H9 (cell line): ENCODE data around the gene IL1RAPL2. TPM values are rescaled to one million over a fixed set of nuclear protein-coding genes. Genes with fewer than 3 reads are reported as not detected.
A peak's percentile ranks its signal among the peaks of the same experiment; 100 is the strongest.

Experiments used
- DNase-seq: peaks from one replicate; pipeline ENCODE4 v3.0.0-alpha.2; 2017
- H2AFZ ChIP-seq: one replicate; pipeline ENCODE4 v1.6.1; 2013; ENCODE audit warnings: mild to moderate bottlenecking, low read length, control low read depth, moderate library complexity
- H2AK5ac ChIP-seq: 2 replicates; pipeline ENCODE4 v1.6.1; 2013; ENCODE audit warnings: low read length, control low read depth, mixed read lengths; ENCODE audit not compliant: insufficient read length
- H2BK120ac ChIP-seq: one replicate; pipeline ENCODE4 v1.6.1; 2013; ENCODE audit warnings: low read depth, mild to moderate bottlenecking, low read length, control low read depth, inconsistent platforms; ENCODE audit not compliant: poor library complexity, severe bottlenecking
- H2BK12ac ChIP-seq: 2 replicates; pipeline ENCODE4 v1.6.1; 2013; ENCODE audit warnings: low read length, control low read depth, mixed read lengths, low read depth; ENCODE audit not compliant: insufficient read length
- H2BK15ac ChIP-seq: 2 replicates; pipeline ENCODE4 v1.6.1; 2013; ENCODE audit warnings: low read depth, low read length, control low read depth
- H2BK20ac ChIP-seq: one replicate; pipeline ENCODE4 v1.6.1; 2013; ENCODE audit warnings: low read depth, mild to moderate bottlenecking, low read length, control low read depth, inconsistent platforms; ENCODE audit not compliant: poor library complexity, severe bottlenecking
- H2BK5ac ChIP-seq: 2 replicates; pipeline ENCODE4 v1.6.1; 2013; ENCODE audit warnings: low read length, control low read depth, mixed read lengths; ENCODE audit not compliant: insufficient read length
- H3K14ac ChIP-seq: 2 replicates; pipeline ENCODE4 v1.6.1; 2013; ENCODE audit warnings: low read length, control low read depth; ENCODE audit not compliant: insufficient read depth
- H3K18ac ChIP-seq: 2 replicates; pipeline ENCODE4 v1.6.1; 2013; ENCODE audit warnings: low read depth, mild to moderate bottlenecking, mixed read lengths, low read length, control low read depth; ENCODE audit not compliant: insufficient read length
- H3K23ac ChIP-seq: 2 replicates; pipeline ENCODE4 v1.6.1; 2013; ENCODE audit warnings: low read length, control low read depth, mixed read lengths, low read depth; ENCODE audit not compliant: insufficient read length
- H3K23me2 ChIP-seq: 2 replicates; pipeline ENCODE4 v1.6.1; 2013; ENCODE audit warnings: low read depth, mild to moderate bottlenecking, mixed read lengths, low read length, control low read depth; ENCODE audit not compliant: insufficient read length, poor library complexity, severe bottlenecking
- H3K27ac ChIP-seq: 2 replicates; pipeline ENCODE4 v1.5.1; 2013; ENCODE audit warnings: low read length, control low read depth, mixed read lengths, low read depth; ENCODE audit not compliant: insufficient read length
- H3K27me3 ChIP-seq: 2 replicates; pipeline ENCODE4 v1.6.1; 2013; ENCODE audit warnings: low read length, control low read depth, inconsistent platforms; ENCODE audit not compliant: insufficient read depth
- H3K4ac ChIP-seq: 2 replicates; pipeline ENCODE4 v1.6.1; 2013; ENCODE audit warnings: low read depth, mild to moderate bottlenecking, control low read depth, inconsistent platforms, low read length, moderate library complexity
- H3K4me1 ChIP-seq: 2 replicates; pipeline ENCODE4 v1.6.1; 2013; ENCODE audit warnings: low read length, control low read depth, inconsistent platforms; ENCODE audit not compliant: insufficient read depth
- H3K4me2 ChIP-seq: 2 replicates; pipeline ENCODE4 v1.6.1; 2013; ENCODE audit warnings: low read length, control low read depth, mixed read lengths; ENCODE audit not compliant: insufficient read length, insufficient read depth
- H3K56ac ChIP-seq: 2 replicates; pipeline ENCODE4 v1.6.1; 2013; ENCODE audit warnings: low read depth, mild to moderate bottlenecking, mixed read lengths, low read length, control low read depth; ENCODE audit not compliant: insufficient read length
- H3K79me1 ChIP-seq: 2 replicates; pipeline ENCODE4 v1.6.1; 2013; ENCODE audit warnings: low read depth, mild to moderate bottlenecking, moderate library complexity, low read length, control low read depth, inconsistent platforms; ENCODE audit not compliant: insufficient read depth, poor library complexity, severe bottlenecking
- H3K79me2 ChIP-seq: 2 replicates; pipeline ENCODE4 v1.6.1; 2013; ENCODE audit warnings: low read length, control low read depth, inconsistent platforms; ENCODE audit not compliant: insufficient read depth
- H3K9ac ChIP-seq: 2 replicates; pipeline ENCODE4 v1.6.1; 2013; ENCODE audit warnings: low read length, control low read depth, mixed read lengths; ENCODE audit not compliant: insufficient read length; ENCODE audit errors: extremely low read depth
- H3K9me3 ChIP-seq: one replicate; pipeline ENCODE4 v1.6.1; 2013; ENCODE audit warnings: low read depth, low read length, inconsistent platforms; ENCODE audit not compliant: control insufficient read depth
- H3T11ph ChIP-seq: one replicate; pipeline ENCODE4 v1.6.1; 2013; ENCODE audit warnings: mild to moderate bottlenecking, low read length, control low read depth, inconsistent platforms
- H4K20me1 ChIP-seq: one replicate; pipeline ENCODE4 v1.6.1; 2013; ENCODE audit not compliant: control insufficient read depth, insufficient read length, insufficient read depth
- H4K5ac ChIP-seq: 2 replicates; pipeline ENCODE4 v1.6.1; 2013; ENCODE audit warnings: low read depth, mild to moderate bottlenecking, mixed read lengths, low read length, control low read depth; ENCODE audit not compliant: insufficient read length
- H4K8ac ChIP-seq: replicated peaks from 2 replicates; pipeline ENCODE4 v1.6.1; 2013; ENCODE audit warnings: low read length, control low read depth, mixed read lengths, low read depth; ENCODE audit not compliant: insufficient read length
- H4K91ac ChIP-seq: 2 replicates; pipeline ENCODE4 v1.6.1; 2013; ENCODE audit warnings: low read depth, mild to moderate bottlenecking, moderate library complexity, mixed read lengths, low read length, control low read depth; ENCODE audit not compliant: insufficient read length
- H3K27ac Mint-ChIP-seq, 3 experiments: 2 replicates in 2 of 3; 3 replicates in 1 of 3; pipeline ENCODE4 v1.8.0; 2020 to 2021; ENCODE audit warnings: mixed read lengths in 3 of 3, mild to moderate bottlenecking in 1 of 3, moderate library complexity in 1 of 3
- H3K27me3 Mint-ChIP-seq: 2 replicates; pipeline ENCODE4 v1.8.0; 2021; ENCODE audit warnings: low read depth, mild to moderate bottlenecking, moderate library complexity, mixed read lengths
- H3K36me3 Mint-ChIP-seq, 3 experiments: 2 replicates in 2 of 3; 3 replicates in 1 of 3; pipeline ENCODE4 v1.8.0; 2020 to 2021; ENCODE audit warnings: low read depth in 3 of 3, mixed read lengths in 3 of 3; ENCODE audit not compliant: insufficient read depth in 1 of 3
- H3K4me1 Mint-ChIP-seq, 2 experiments: 2 replicates each; pipeline ENCODE4 v1.8.0; 2020; ENCODE audit warnings: mixed read lengths in 2 of 2
- H3K4me3 Mint-ChIP-seq, 2 experiments: 2 replicates in 1 of 2; 3 replicates in 1 of 2; pipeline ENCODE4 v1.8.0; 2020 to 2021; ENCODE audit warnings: mild to moderate bottlenecking in 2 of 2, mixed read lengths in 2 of 2, moderate library complexity in 1 of 2
- H3K9me3 Mint-ChIP-seq, 2 experiments: 2 replicates in 1 of 2; 3 replicates in 1 of 2; pipeline ENCODE4 v1.8.0; 2020; ENCODE audit warnings: mild to moderate bottlenecking in 2 of 2, mixed read lengths in 2 of 2, moderate library complexity in 1 of 2
- CTCF ChIP-seq: fragments of 200-600 bp; sonication (generic); conservative IDR thresholded peaks from 3 replicates; pipeline ENCODE4 v1.8.0; 2021; ENCODE audit warnings: antibody characterized with exemption, mild to moderate bottlenecking
- WGBS: extraction: QIAGEN DNeasy Blood & Tissue Kit; methylation state at CpG from one replicate; pipeline ENCODE4 v1.1.7; 2013; ENCODE audit warnings: missing lambda C conversion rate, low lambda C conversion rate, mixed read lengths; ENCODE audit not compliant: insufficient read length; ENCODE audit errors: extremely low coverage; 5-methylcytosine and 5-hydroxymethylcytosine counted together
- total RNA-seq: library from RNA; stranded (reverse); gene quantifications from 2 replicates; pipeline ENCODE4 v1.2.1, GENCODE V29; 2021

The IL1RAPL2 gene
- total RNA-seq, 1 experiment from 2014 or later: not detected

DNA sequence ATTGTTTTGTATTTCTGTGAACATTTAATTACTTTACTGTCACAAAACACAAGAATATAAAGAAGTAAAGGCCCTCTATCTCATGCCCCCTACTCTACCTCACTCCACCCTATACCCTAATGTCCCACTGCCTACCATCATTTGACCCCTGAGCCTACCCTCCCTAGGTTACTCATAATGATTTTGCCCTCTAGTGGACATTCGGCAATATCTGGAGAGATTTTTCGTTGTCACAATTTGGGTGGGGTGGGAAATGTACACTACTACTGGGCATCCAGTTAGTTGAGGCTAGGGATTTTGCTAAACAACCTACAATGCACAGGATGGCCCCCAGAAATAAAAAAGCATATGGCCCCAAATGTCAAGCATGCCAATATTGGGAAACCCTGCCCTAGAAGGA, 644.3 kb downstream of the IL1RAPL2 start:
- Histone ChIP-seq H2AK5ac (no peak overlapping the region), H3K4ac (no peak overlapping the region), H3T11ph (no peak overlapping the region), H3K18ac (no peak overlapping the region), H2BK20ac (no peak overlapping the region), H3K14ac (no peak overlapping the region), H4K5ac (no peak overlapping the region), H3K23me2 (no peaks in the 10 kb centered on the region), H2BK120ac (no peak overlapping the region), H3K9ac (no peak overlapping the region), H3K79me2 (no peaks in the 10 kb centered on the region), H3K27me3 (no peaks in the 10 kb centered on the region), H2BK15ac (no peak overlapping the region), H3K79me1 (no peaks in the 10 kb centered on the region), H4K8ac (no peak overlapping the region), H3K23ac (no peak overlapping the region), H2BK12ac (no peak overlapping the region), H3K56ac (no peak overlapping the region), H2BK5ac (no peak overlapping the region), H2AFZ (no peak overlapping the region), H3K27ac (no peak overlapping the region), H4K20me1 (no peaks in the 10 kb centered on the region), H3K4me2 (no peak overlapping the region), H3K4me1 (no peaks in the 10 kb centered on the region), H3K9me3 (no peaks in the 10 kb centered on the region), H4K91ac (no peak overlapping the region)
- Mint-ChIP-seq H3K36me3 (peaks cover 0 to 9% (median 0%) of the 10 kb centered on the region in 3 experiments; a peak in 3 of 7 replicates), H3K27ac (no peak overlapping the region), H3K4me1 (no peaks in the 10 kb centered on the region), H3K27me3 (no peaks in the 10 kb centered on the region), H3K9me3 (peaks cover 6 to 48% of the 10 kb centered on the region in 2 experiments; a peak in 4 of 5 replicates), H3K4me3 (no peak overlapping the region)
- no CpG with 5 or more reads among the region's 2 CpGs for WGBS
- peak; percentile 38; the same call in 2 of the 3 replicates for TF ChIP-seq CTCF
- DNase-seq: no peak
